MM.1S (cell line): ENCODE results near the gene UGT3A2.

Experiments used
- DNase-seq: peaks from one replicate; pipeline ENCODE4 v3.0.0-alpha.2; 2015
- H2AFZ ChIP-seq: fragments of 300-600 bp; sonication (generic); 2 replicates; pipeline ENCODE4 v1.6.0; 2016; ENCODE audit warnings: antibody characterized with exemption, low read length
- H3F3A ChIP-seq: fragments of 300-600 bp; sonication (generic); 2 replicates; pipeline ENCODE4 v1.6.1; 2016; ENCODE audit warnings: mild to moderate bottlenecking, antibody characterized with exemption, low read length, moderate library complexity, mixed read lengths; ENCODE audit not compliant: insufficient read depth
- H3K27ac ChIP-seq: fragments of 300-600 bp; sonication (generic); 2 replicates; pipeline ENCODE4 v1.5.1; 2016; ENCODE audit warnings: mild to moderate bottlenecking, low read length
- H3K27me3 ChIP-seq: fragments of 300-600 bp; sonication (generic); replicated peaks from 2 replicates; pipeline ENCODE4 v1.6.0; 2016; ENCODE audit warnings: low read length; ENCODE audit not compliant: insufficient read depth
- H3K36me3 ChIP-seq: fragments of 300-600 bp; sonication (generic); replicated peaks from 2 replicates; pipeline ENCODE4 v1.6.1; 2016; ENCODE audit warnings: mild to moderate bottlenecking, low read length, mixed read lengths; ENCODE audit not compliant: insufficient read depth
- H3K4me1 ChIP-seq: fragments of 300-600 bp; sonication (generic); 2 replicates; pipeline ENCODE4 v1.6.1; 2016; ENCODE audit warnings: low read length, mixed read lengths
- H3K4me2 ChIP-seq: fragments of 300-600 bp; sonication (generic); 2 replicates; pipeline ENCODE4 v1.6.0; 2016; ENCODE audit warnings: low read depth, low read length
- H3K4me3 ChIP-seq: fragments of 300-600 bp; sonication (generic); 2 replicates; pipeline ENCODE4 v1.5.1; 2016; ENCODE audit warnings: low read length, mixed read lengths
- H3K79me2 ChIP-seq: fragments of 300-600 bp; sonication (generic); 2 replicates; pipeline ENCODE4 v1.6.1; 2016; ENCODE audit warnings: mixed run types, low read length, mixed read lengths
- H3K9ac ChIP-seq: fragments of 300-600 bp; sonication (generic); 2 replicates; pipeline ENCODE4 v1.6.1; 2016; ENCODE audit warnings: low read length, mixed read lengths
- H3K9me2 ChIP-seq: fragments of 300-600 bp; sonication (generic); replicated peaks from 2 replicates; pipeline ENCODE4 v1.6.1; 2016; ENCODE audit warnings: mild to moderate bottlenecking, low read length, mixed read lengths; ENCODE audit not compliant: insufficient read depth
- H3K9me3 ChIP-seq: fragments of 300-600 bp; sonication (generic); replicated peaks from 2 replicates; pipeline ENCODE4 v1.6.1; 2016; ENCODE audit warnings: mild to moderate bottlenecking, low read length, mixed read lengths; ENCODE audit not compliant: insufficient read depth
- H4K20me1 ChIP-seq: fragments of 300-600 bp; sonication (generic); 2 replicates; pipeline ENCODE4 v1.6.1; 2016; ENCODE audit warnings: mild to moderate bottlenecking, low read length, moderate library complexity, mixed read lengths; ENCODE audit not compliant: insufficient read depth
- CTCF ChIP-seq: fragments of 300-600 bp; sonication (generic); IDR thresholded peaks from 2 replicates; pipeline ENCODE4 v1.5.1; 2016; ENCODE audit warnings: antibody characterized with exemption, low read length, mixed read lengths
- EZH2 ChIP-seq: fragments of 300-600 bp; sonication (generic); optimal IDR thresholded peaks from 2 replicates; pipeline ENCODE3; 2017; ENCODE audit warnings: low read depth, mild to moderate bottlenecking, antibody characterized with exemption, low read length, mixed read lengths
- EZH2phosphoT487 ChIP-seq: fragments of 300-600 bp; sonication (generic); IDR thresholded peaks from 2 replicates; pipeline ENCODE4 v1.6.1; 2018; ENCODE audit warnings: antibody characterized with exemption, low read length

Gene UGT3A2

GRCh38 chr5:36079200-36079781 is 12.6 kb upstream of the UGT3A2 start:
- DNase-seq, result peak; percentile 67
- H3K4me2 ChIP-seq, result peak overlapping the region; percentile 14; the same call in 1 of the 2 replicates

GRCh38 chr5:36078430-36078829 is 11.7 kb upstream of the UGT3A2 start:
- H2AFZ ChIP-seq, result no peak overlapping the region
- H3K4me1 ChIP-seq, result peaks cover 18% of the 10 kb centered on the region
- no peaks in the 10 kb centered on the region for H3K79me2 ChIP-seq
- H3K27ac ChIP-seq, result no peak overlapping the region
- peaks cover 9% of the 10 kb centered on the region for H3F3A ChIP-seq
- no peak overlapping the region for H3K4me3 ChIP-seq
- no peaks in the 10 kb centered on the region for H3K9me2 ChIP-seq
- TF ChIP-seq CTCF, result no peak
- TF ChIP-seq EZH2, result no peak
- no peak for TF ChIP-seq EZH2phosphoT487
- H3K4me2 ChIP-seq, result no peak overlapping the region
- H3K9ac ChIP-seq, result no peak overlapping the region
- H4K20me1 ChIP-seq, result no peaks in the 10 kb centered on the region
- H3K9me3 ChIP-seq, result no peaks in the 10 kb centered on the region
- no peaks in the 10 kb centered on the region for H3K36me3 ChIP-seq
- no peaks in the 10 kb centered on the region for H3K27me3 ChIP-seq
- no peak for DNase-seq

More at GRCh38 chr5:36079200-36079781, 12.6 kb upstream of the UGT3A2 start:
- Histone ChIP-seq H3K9me3 (no peaks in the 10 kb centered on the region), H2AFZ (peak overlapping the region; percentile 41; the same call in 1 of the 2 replicates), H3K4me1 (peaks cover 12% of the 10 kb centered on the region), H3K4me3 (no peak overlapping the region), H3K36me3 (no peaks in the 10 kb centered on the region), H3K79me2 (no peaks in the 10 kb centered on the region), H3K9ac (no peak overlapping the region), H3K27ac (no peak overlapping the region), H3K27me3 (no peaks in the 10 kb centered on the region), H4K20me1 (no peaks in the 10 kb centered on the region), H3K9me2 (no peaks in the 10 kb centered on the region), H3F3A (peaks cover 8% of the 10 kb centered on the region)
- TF ChIP-seq EZH2 (no peak), EZH2phosphoT487 (no peak), CTCF (peak; percentile 79)

- Histone ChIP-seq H2AFZ (peak overlapping the region; percentile 58), H3K27me3 (no peaks in the 10 kb centered on the region), H3F3A (peaks cover 9% of the 10 kb centered on the region), H3K27ac (peak overlapping the region; percentile 60; the same call in 1 of the 2 replicates), H3K4me1 (peaks cover 27% of the 10 kb centered on the region), H3K79me2 (no peaks in the 10 kb centered on the region), H3K4me2 (peak overlapping the region; percentile 54), H4K20me1 (no peaks in the 10 kb centered on the region), H3K9me2 (no peaks in the 10 kb centered on the region), H3K36me3 (no peaks in the 10 kb centered on the region), H3K9ac (peak overlapping the region; percentile 15; the same call in 1 of the 2 replicates), H3K4me3 (no peak overlapping the region), H3K9me3 (no peaks in the 10 kb centered on the region)
- TF ChIP-seq CTCF, result peak; percentile 79
- no peak for TF ChIP-seq EZH2phosphoT487
- peak; percentile 87 for DNase-seq
Measured at GRCh38 chr5:36073595-36074216, 7.0 kb upstream of the UGT3A2 start.
